Spleen (tissue), 11 donors: ENCODE results near the gene ORMDL1. TPM values are rescaled to one million over a fixed set of nuclear protein-coding genes. Genes with fewer than 3 reads are reported as not detected.

Experiments
- DNase-seq: peaks from one replicate; pipeline ENCODE4 v3.0.0-alpha.2; 2020
- H3K27ac ChIP-seq, 8 donors: fragments of 200-600 bp; sonication (generic) in 7 of 8; 1 replicate in 4 of 8; 2 replicates in 4 of 8; pipeline versions ENCODE4 v1.5.0 to v1.8.0; 2016 to 2021; ENCODE audit warnings: inconsistent platforms in 4 of 8, mild to moderate bottlenecking in 4 of 8, moderate library complexity in 1 of 8
- H3K27me3 ChIP-seq, 7 donors: fragments of 200-600 bp; sonication (generic) in 6 of 7; replicated peaks in 1 of 7; 1 replicate in 4 of 7; 2 replicates in 3 of 7; pipeline versions ENCODE4 v1.5.0 to v1.8.0; 2016 to 2021; ENCODE audit warnings: inconsistent platforms in 3 of 7, mild to moderate bottlenecking in 1 of 7
- H3K36me3 ChIP-seq, 6 donors: fragments of 200-600 bp; sonication (generic) in 5 of 6; 1 replicate in 4 of 6; 2 replicates in 2 of 6; pipeline versions ENCODE4 v1.5.0 to v1.8.0; 2016 to 2021; ENCODE audit warnings: inconsistent platforms in 2 of 6
- H3K4me1 ChIP-seq, 6 donors: fragments of 200-600 bp; sonication (generic) in 5 of 6; 1 replicate in 3 of 6; 2 replicates in 3 of 6; pipeline versions ENCODE4 v1.5.0 to v1.8.0; 2016 to 2021; ENCODE audit warnings: inconsistent platforms in 3 of 6
- H3K4me3 ChIP-seq, 8 donors: fragments of 200-600 bp; sonication (generic) in 7 of 8; 1 replicate in 4 of 8; 2 replicates in 4 of 8; pipeline versions ENCODE4 v1.5.0 to v1.8.0; 2016 to 2021; ENCODE audit warnings: inconsistent platforms in 4 of 8, mild to moderate bottlenecking in 4 of 8, moderate library complexity in 2 of 8
- H3K9me3 ChIP-seq, 8 donors: fragments of 200-600 bp; sonication (generic) in 7 of 8; 1 replicate in 4 of 8; 2 replicates in 4 of 8; pipeline versions ENCODE4 v1.5.0 to v1.8.0; 2016 to 2021; ENCODE audit warnings: inconsistent platforms in 4 of 8
- CTCF ChIP-seq, 11 experiments: fragments of 200-600 bp in 7 of 11; fragments of 450-650 bp in 4 of 11; sonication (generic) in 4 of 11; IDR thresholded peaks in 8 of 11; conservative IDR thresholded peaks in 3 of 11; 1 replicate in 7 of 11; 2 replicates in 4 of 11; pipeline versions ENCODE4 v1.4.0 to v1.8.0; 2016 to 2021; ENCODE audit warnings: antibody characterized with exemption in 11 of 11, inconsistent platforms in 4 of 11, mild to moderate bottlenecking in 1 of 11
- POLR2A ChIP-seq, 3 donors: fragments of 450-650 bp; IDR thresholded peaks; one replicate each; pipeline ENCODE4 v1.5.1; 2017; ENCODE audit warnings: antibody characterized with exemption in 3 of 3, mild to moderate bottlenecking in 1 of 3
- POLR2AphosphoS5 ChIP-seq, 3 donors: sonication (generic); formaldehyde crosslinking; IDR thresholded peaks; one replicate each; pipeline ENCODE4 v1.5.1; 2017; ENCODE audit warnings: antibody characterized with exemption in 3 of 3
- WGBS, 5 donors: extraction: QIAGEN DNeasy Blood & Tissue Kit in 3 of 5; methylation state at CpG; one replicate each; pipeline versions ENCODE4 v1.1.5 to v1.1.7; 2013 to 2018; 5-methylcytosine and 5-hydroxymethylcytosine counted together
- intact Hi-C: fragments of 100-400 bp; cut with DNase I; formaldehyde crosslinking; loops from one replicate; pipeline ENCODE4 v1.15.0; 2023; ENCODE audit warnings: low total_unique reads
- polyA plus RNA-seq, 3 donors: library from polyadenylated mRNA; stranded (reverse); fragments of 200-250 nt; gene quantifications; one replicate each; pipeline ENCODE4 v1.2.1, GENCODE V29; 2013
- total RNA-seq, 7 donors: library from RNA; depleted of rRNA in 3 of 7; stranded (reverse); fragments of >200 nt in 3 of 7; fragmentation: NEBNext Ultra II Directional in 4 of 7; extraction: Animal tissue kit (Norgen Biotek cat#: 25700) in 4 of 7; gene quantifications; one replicate each; pipeline versions ENCODE4 v1.1.0 to v1.2.1, GENCODE V29; 2016 to 2021
- donor health status: healthy with polysubstance abuse.
- donor health status: DM: no; HTN: no; CAD: no; lungs with moderate emphysema.
- donor health status: DM: no; HTN: no; CAD: no.
- donor health status: Bipolar disorder and iron deficiency.
- donor health status: healthy.
- donor health status: DM: no; HTN: no; CAD: no.
- donor health status: DM: yes; HTN: yes; CAD: no.

Gene ORMDL1
- total and polyA plus RNA-seq, 10 donors, result 61.9 to 276 (median 139) TPM

GRCh38 chr2:189826039-189826438 lies 41.9 kb upstream of the ORMDL1 start:
- H3K27ac ChIP-seq, result no peak overlapping the region
- H3K27me3 ChIP-seq, result no peaks in the 10 kb centered on the region
- H3K4me1 ChIP-seq, result no peaks in the 10 kb centered on the region
- WGBS, 5 donors, result 85 to 99% (median 97%) methylated on average over 5 of the region's 5 CpGs
- no peak for DNase-seq
- no peaks in the 10 kb centered on the region for H3K9me3 ChIP-seq
- TF ChIP-seq CTCF (IDR thresholded peaks at IDR 0.05 in 8 of 11, conservative IDR thresholded peaks at IDR 0.05 in 3 of 11) (no peak), POLR2A (IDR thresholded peaks at IDR 0.05) (no peak), POLR2AphosphoS5 (IDR thresholded peaks at IDR 0.05) (no peak)
- H3K4me3 ChIP-seq, result no peak overlapping the region
- peaks cover 0 to 52% (median 5%) of the 10 kb centered on the region in 6 donors for H3K36me3 ChIP-seq
- intact Hi-C loops, result no loop called here

GRCh38 chr2:189824694-189825396 lies 40.7 kb upstream of the ORMDL1 start:
- Histone ChIP-seq H3K4me1 (no peaks in the 10 kb centered on the region), H3K27ac (no peak overlapping the region), H3K4me3 (no peak overlapping the region), H3K9me3 (no peaks in the 10 kb centered on the region), H3K27me3 (no peaks in the 10 kb centered on the region), H3K36me3 (peaks cover 0 to 52% (median 6%) of the 10 kb centered on the region in 6 donors)
- no peak for DNase-seq
- WGBS, 5 donors, result 96 to 99% (median 97%) methylated on average over 3 of the region's 3 CpGs
- TF ChIP-seq POLR2A (IDR thresholded peaks at IDR 0.05), result no peak
- TF ChIP-seq CTCF (IDR thresholded peaks at IDR 0.05 in 8 of 11, conservative IDR thresholded peaks at IDR 0.05 in 3 of 11), result no peak
- no peak for TF ChIP-seq POLR2AphosphoS5 (IDR thresholded peaks at IDR 0.05)
- intact Hi-C loops, result no loop called here

GRCh38 chr2:189821953-189822748 lies 38.0 kb upstream of the ORMDL1 start:
- no peaks in the 10 kb centered on the region for H3K9me3 ChIP-seq
- H3K27ac ChIP-seq, result no peak overlapping the region
- intact Hi-C loops, result no loop called here
- TF ChIP-seq CTCF (IDR thresholded peaks at IDR 0.05 in 8 of 11, conservative IDR thresholded peaks at IDR 0.05 in 3 of 11), result no peak
- peak; percentile 75 for DNase-seq
- no peaks in the 10 kb centered on the region for H3K4me1 ChIP-seq
- WGBS, 5 donors, result 96 to 99% (median 96%) methylated on average over 33 of the region's 33 CpGs
- H3K36me3 ChIP-seq, result peaks cover 0 to 58% (median 11%) of the 10 kb centered on the region in 6 donors
- no peak overlapping the region for H3K4me3 ChIP-seq
- H3K27me3 ChIP-seq, result no peaks in the 10 kb centered on the region

GRCh38 chr2:189819297-189819704 lies 35.2 kb upstream of the ORMDL1 start:
- TF ChIP-seq CTCF (IDR thresholded peaks at IDR 0.05 in 8 of 11, conservative IDR thresholded peaks at IDR 0.05 in 3 of 11) (no peak), POLR2A (IDR thresholded peaks at IDR 0.05) (no peak), POLR2AphosphoS5 (IDR thresholded peaks at IDR 0.05) (no peak)
- H3K36me3 ChIP-seq, result peaks cover 0 to 72% (median 11%) of the 10 kb centered on the region in 6 donors
- H3K27me3 ChIP-seq, result no peaks in the 10 kb centered on the region
- no peak overlapping the region for H3K27ac ChIP-seq
- H3K4me3 ChIP-seq, result no peak overlapping the region
- WGBS, 5 donors, result 90 to 100% (median 92%) methylated on average over 1 of the region's 1 CpG
- no peaks in the 10 kb centered on the region for H3K9me3 ChIP-seq
- intact Hi-C loops, result no loop called here
- no peaks in the 10 kb centered on the region for H3K4me1 ChIP-seq
- no peak for DNase-seq
